Non-pigmented ciliary epithelial cell (primary cell): ENCODE data around the gene CHST11.

Experiments used
- DNase-seq: peaks from one replicate; pipeline ENCODE4 v3.0.0-alpha.2; 2010; ENCODE audit warnings: low read depth

CHST11 gene

GRCh38 chr12:104673696-104674482 lies 217.1 kb downstream of the CHST11 start:
- no peak for DNase-seq

- DNase-seq: no peak
Observed at GRCh38 chr12:104676636-104677035, 219.9 kb downstream of the CHST11 start.

- no peak for DNase-seq
Observed at GRCh38 chr12:104677441-104678089, 220.8 kb downstream of the CHST11 start.

- DNase-seq: no peak
Observed at GRCh38 chr12:104680070-104680469, 223.3 kb downstream of the CHST11 start.

- DNase-seq: no peak
Observed at GRCh38 chr12:104680491-104680890, 223.7 kb downstream of the CHST11 start.

GRCh38 chr12:104681012-104681690 lies 224.4 kb downstream of the CHST11 start:
- DNase-seq: no peak

- no peak for DNase-seq
Observed at GRCh38 chr12:104682790-104683279, 226.1 kb downstream of the CHST11 start.

GRCh38 chr12:104683831-104684503 lies 227.2 kb downstream of the CHST11 start:
- no peak for DNase-seq

- no peak for DNase-seq
Observed at GRCh38 chr12:104684884-104685283, 228.1 kb downstream of the CHST11 start.

- DNase-seq: no peak
Observed at GRCh38 chr12:104685366-104685765, 228.6 kb downstream of the CHST11 start.

GRCh38 chr12:104686196-104686595 lies 229.4 kb downstream of the CHST11 start:
- no peak for DNase-seq

- no peak for DNase-seq
Observed at GRCh38 chr12:104687823-104688573, 231.2 kb downstream of the CHST11 start.

GRCh38 chr12:104689635-104690034 lies 232.9 kb downstream of the CHST11 start:
- no peak for DNase-seq

GRCh38 chr12:104691721-104692556 lies 235.2 kb downstream of the CHST11 start:
- no peak for DNase-seq

- no peak for DNase-seq
Observed at GRCh38 chr12:104692557-104693218, 235.9 kb downstream of the CHST11 start.

- no peak for DNase-seq
Observed at GRCh38 chr12:104693493-104693892, 236.7 kb downstream of the CHST11 start.

GRCh38 chr12:104694161-104694560 lies 237.4 kb downstream of the CHST11 start:
- no peak for DNase-seq

GRCh38 chr12:104694711-104695110 lies 238.0 kb downstream of the CHST11 start:
- no peak for DNase-seq

- peak; percentile 96 for DNase-seq
Observed at GRCh38 chr12:104695453-104696148, 238.9 kb downstream of the CHST11 start.
